NCI-H128 (cell line): ENCODE measurements around the gene NYAP2.

ENCODE experiments used
- DNase-seq: peaks from one replicate; lab custom pipeline; 2025; ENCODE audit not compliant: unreplicated experiment; lab: John Stamatoyannopoulos, UW

Gene NYAP2

DNA sequence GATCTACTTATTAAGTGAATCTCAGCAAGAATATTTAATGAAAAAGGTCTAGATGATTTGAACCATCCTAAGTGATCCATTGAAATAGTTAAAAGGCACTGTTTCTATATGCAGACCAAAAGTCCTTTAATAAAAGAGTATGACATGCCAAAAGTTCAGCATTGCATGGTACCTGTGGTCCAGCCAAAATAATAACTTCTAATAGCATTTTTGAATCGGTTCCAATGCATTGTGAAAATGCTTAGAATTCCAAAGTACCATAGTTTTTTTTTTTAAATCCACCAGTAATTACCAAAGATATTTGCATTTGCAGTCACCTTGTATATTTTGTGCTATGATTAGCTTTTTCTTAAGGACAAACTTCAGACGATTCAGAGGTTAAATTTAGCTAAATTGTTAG is 79.9 kb downstream of the NYAP2 start:
- no peak for DNase-seq

DNA sequence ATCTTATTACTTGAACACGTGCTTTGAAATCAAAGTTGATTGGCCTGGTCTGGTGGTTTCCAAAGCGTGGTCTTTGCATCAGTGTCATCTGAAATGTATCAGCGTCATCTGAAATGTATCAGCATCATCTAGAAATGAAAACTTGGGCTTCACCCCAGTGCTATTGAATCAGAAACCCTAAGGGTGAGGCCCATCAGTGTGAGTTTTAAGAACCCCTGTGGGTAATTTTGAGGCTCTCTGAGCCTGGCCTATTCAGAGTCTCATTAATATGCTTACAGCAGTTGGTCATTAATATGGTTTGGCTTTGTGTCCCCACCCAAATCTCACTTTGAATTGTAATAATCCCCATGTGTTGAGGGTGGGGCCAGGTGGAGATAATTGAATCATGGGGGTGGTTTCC is 85.2 kb downstream of the NYAP2 start:
- DNase-seq, result no peak

DNA sequence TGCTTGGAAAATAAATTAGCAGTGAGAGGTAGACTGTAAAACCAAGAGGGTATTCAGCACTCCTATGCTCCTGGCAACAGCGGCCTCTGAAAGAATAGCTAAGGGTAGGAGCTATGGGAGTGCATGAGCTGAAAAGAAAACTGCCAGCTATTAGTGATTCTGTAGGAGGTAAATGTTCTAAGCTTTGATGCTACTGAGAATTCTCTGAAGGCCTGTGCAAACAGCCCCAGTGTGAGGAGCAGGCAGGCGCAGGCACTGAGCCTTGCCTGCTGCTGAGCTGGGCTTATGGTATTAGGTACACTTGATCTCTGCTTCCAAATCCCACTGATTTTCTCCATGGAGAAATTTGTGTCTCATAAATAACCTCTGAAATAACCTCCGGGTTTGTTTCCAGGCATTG is 86.7 kb downstream of the NYAP2 start:
- DNase-seq, result no peak

DNA sequence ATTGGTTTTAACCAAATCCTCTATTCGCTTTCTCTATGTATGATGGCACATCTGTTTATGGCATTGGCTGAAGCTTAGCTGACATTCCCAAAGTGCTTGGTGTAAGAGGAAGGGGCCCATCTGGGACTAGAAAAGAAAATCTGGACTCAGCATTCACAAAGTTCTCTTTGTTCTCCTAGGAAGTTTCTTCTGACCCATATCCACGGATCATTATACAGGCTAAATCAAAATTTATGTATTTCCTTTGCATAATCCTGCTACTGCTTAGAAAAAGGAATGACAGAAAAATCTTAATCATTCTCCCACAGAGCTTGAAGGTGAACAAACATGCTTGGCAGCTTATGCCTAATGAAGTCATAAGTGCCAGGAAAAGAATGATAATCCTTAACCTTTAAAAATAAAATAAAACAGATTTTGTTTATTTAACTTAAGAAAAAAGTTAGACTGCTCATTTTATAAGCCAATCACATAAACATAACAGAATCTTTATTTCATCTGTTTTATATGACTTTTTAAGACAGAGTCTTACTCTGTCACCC is 88.4 kb downstream of the NYAP2 start:
- DNase-seq, result no peak

DNA sequence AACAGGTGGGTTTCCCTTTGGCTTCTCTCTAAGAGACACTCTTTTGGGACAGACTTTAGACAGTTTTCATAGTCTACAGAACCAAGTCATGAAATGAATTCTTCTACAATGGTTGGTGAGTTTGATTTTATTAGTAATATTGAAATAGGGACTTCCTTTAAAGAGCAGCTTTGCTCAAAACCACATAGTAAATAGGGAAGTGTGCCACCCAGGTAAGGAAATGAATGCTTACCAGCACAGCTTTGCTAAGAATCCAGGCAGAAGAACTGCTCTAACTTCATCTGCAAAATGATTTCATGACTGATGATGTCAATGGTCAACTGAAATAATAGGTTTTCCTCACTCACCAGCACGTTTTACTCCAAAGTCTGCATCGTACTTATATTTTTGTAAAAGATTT is 89.2 kb downstream of the NYAP2 start:
- DNase-seq, result no peak

DNA sequence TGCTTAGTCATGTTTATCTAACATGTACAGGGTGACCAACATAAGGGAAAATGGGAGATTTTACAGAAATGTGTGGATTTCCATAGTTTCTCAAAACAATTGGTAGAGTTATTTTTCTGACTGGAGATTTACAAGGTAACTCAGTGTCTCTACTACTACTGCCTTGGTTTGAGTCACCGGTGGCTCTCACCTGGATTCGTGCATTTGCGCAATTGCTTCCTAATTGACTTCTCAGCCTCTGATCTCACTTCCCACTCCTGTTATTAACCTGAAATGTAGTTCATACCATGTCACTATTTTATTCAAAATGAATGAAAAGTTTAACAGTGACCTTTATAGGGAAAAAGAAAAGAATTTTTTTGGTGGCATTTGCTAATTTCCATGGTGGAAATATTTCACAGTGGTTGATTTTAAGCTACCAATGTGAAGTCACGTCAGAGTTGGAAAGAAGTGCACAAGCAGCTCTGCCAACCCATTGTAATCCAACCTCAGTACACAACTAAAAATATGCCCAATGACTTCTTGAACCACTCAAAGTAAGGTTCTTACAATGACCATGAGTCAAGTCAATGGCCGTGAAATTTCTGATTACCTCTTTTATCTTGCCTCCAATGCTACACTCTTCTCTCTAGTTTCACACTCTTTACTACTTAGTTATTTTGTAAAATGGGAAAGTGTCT is 94.0 kb downstream of the NYAP2 start:
- no peak for DNase-seq

DNA sequence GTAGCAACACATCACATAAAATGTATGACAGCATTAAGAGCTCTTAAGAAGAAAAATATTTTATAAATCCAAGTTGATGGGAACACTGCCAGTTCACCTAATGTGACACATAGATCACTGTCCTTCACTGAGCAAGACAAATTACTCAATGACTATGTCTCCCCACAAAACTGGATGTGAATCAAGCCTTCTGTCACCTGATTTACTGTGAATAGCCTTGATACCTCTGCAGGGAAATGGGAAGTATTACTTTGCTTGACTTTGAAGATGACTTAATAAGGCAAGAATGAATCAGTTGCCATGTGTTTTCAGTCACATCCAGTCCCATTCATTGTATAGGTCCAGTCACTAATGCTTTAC is 94.6 kb downstream of the NYAP2 start:
- no peak for DNase-seq

DNA sequence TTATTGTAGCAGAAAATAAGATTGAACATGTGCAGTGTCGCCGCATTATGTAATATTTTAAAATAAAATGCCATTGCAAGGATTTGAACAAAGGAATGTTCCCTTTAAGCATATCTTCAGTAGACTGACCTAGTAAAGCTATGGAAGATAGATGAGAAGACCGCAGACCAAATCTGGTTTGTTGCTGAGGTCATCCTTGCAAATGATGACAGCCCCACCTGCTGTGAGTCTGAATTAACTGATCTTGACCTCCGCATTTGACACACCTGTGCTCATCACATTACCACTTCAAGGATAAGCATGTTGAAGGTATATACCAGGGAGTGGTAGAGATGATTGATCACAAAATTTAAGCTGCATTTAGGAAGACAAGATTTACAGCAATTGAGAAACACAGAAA is 96.2 kb downstream of the NYAP2 start:
- DNase-seq, result no peak

DNA sequence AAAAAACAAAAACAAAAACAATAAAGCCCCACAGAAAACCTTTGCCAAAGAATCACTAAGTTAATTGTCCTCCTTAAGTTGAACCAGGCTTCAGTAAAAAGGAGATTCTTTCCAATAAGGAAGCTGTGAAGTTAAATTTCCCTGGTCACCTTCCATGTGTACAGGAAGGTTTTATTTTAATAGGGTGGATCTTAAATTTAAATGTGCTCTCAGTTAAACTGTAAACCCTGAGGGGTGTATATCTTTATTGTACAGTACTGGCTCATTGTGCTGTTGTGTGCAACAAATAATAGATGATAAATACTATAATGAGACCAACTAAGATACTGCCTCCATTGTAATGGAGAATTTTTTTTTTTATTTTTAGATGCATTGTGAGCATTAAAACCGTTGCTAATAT is 97.1 kb downstream of the NYAP2 start:
- DNase-seq, result no peak

DNA sequence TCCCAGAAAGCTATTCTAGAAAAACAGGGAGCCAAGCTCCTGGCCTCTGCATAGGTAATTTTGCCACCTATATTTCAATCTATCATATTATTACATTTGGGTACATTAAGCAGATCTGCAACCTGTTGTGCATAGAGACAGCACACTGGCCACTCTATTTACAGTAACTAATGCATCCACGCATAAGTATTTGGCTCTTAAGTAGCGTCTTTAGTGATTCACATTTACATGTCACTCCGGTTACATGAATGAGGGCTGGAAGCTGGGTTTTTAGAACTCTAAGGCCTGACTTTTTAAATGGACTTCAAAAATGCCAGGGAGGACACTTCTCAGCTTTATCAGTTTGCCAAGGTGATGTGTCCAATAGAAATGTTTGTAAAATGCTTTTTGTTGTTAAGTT is 97.7 kb downstream of the NYAP2 start:
- DNase-seq, result no peak

DNA sequence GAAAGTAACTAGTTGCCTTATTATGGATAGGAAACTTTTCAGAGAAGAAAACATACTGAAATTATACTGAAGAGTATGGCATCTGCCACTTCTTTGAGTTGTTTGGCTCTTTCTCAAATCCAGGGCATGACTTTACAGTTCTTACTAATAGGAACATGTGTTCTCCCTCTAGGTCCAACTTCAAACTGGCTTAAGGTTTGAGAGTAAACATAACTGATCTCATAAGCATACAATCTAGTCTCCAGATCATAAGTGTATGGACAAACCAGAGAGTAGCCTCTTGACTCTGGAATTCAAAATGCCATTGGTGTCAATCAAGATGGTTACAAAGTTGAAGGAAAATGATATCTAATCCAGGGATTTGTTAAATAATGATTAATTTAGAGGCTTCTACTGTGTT is 101.5 kb downstream of the NYAP2 start:
- no peak for DNase-seq

DNA sequence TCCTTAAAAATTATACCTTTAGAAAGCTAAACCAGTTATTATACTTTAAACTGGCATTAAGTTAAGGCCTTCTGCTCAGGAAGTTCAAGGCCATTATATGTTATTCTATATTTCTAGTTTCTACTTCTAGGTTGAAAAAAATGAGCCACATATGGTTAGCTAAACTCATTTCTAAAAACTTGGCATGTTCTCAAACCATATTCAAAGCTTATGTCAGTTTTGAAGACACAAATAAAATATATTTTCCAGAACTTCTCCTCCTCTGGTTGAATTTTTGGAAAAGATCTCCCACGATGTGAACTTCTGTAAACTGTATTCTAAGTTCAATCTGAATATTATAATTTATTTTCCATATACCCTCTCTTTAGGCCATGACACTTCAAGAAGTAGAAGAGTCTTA is 103.5 kb downstream of the NYAP2 start:
- no peak for DNase-seq

DNA sequence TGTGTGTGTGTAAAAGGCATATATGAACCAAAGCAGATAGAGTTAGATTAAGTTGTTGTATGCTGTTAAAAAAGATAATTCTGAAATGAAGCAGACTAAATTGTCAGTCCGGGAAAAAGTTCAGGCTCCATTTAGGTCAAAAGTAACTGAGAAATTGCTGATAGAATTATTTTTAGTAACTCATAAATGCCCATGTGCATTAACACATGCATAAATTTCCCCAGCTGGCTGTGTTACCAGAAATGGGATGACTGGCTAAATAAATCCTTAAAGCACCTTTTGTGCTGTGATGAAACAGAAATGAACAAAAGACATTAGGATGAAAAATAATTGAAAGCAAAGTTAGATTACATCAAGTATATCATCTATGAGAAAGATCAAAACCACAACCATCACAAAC is 111.3 kb downstream of the NYAP2 start:
- no peak for DNase-seq

DNA sequence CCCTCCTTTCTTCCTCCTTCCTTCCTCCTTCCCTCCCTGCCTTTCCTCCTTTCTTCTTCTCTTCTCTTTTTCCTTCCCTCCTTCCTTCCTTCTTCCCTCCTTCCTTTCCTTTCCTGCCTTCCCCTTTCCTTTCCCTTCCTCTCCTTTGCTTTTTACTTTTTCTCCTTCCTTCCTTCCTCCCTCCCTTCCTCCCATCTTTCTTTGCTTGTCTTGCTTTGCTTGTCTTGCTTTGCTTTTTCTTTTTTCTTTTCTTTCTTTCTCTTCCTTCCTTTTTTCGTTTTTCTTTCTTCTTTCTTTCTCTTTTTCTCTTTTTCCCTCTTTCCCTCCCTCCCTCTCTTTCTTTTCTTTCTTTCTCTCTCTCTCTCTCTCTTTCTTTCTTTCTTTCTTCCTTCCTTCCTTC is 113.0 kb downstream of the NYAP2 start:
- DNase-seq, result no peak

DNA sequence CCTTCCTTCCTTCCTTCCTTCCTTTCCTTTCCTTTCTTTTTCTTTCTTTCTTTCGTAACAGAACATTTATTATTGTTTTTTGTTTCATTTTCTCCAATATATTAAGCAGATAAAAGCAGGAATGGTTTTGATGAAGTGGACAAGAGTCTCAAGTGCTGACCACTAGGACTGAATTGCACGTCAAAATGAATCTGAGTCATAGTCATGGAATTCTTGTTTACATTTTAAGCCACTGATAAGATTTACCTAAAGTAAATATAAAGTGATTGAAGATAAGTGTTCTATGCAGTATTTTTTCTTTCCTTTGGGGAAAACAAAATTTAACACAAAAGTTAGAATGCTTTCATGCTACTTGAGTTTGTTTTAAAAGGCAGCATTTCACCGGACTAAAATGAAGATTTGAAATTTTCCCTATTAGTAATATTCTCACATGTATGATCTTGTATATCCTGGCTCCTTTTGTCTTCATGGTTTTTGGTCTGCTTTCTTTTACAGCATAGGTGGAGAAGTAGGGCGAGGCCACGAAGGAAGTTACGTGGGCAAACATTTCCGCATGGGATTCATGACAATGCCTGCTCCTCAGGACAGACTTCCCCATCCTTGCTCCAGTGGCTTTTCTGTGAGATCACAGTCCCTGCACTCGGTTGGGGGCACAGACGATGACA is 113.5 kb downstream of the NYAP2 start:
- no peak for DNase-seq

DNA sequence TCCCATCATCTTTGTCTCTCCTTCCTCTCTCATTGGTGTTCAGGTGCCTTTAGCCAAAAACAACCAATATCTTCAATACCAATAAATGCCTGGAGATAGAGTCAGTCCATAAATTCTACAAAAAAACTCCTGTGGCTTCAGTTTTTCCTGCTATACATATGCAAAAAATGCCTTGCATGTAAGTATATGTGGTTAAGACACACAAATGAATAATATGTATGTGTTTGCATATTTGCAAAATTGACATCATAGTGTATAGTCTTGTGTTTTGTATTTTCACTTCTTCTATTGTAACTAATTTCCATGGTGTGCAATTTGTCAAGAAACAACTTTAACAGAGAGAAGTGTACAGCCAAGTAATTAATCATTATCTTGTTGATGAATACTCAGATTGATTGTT is 115.5 kb downstream of the NYAP2 start:
- DNase-seq, result no peak

DNA sequence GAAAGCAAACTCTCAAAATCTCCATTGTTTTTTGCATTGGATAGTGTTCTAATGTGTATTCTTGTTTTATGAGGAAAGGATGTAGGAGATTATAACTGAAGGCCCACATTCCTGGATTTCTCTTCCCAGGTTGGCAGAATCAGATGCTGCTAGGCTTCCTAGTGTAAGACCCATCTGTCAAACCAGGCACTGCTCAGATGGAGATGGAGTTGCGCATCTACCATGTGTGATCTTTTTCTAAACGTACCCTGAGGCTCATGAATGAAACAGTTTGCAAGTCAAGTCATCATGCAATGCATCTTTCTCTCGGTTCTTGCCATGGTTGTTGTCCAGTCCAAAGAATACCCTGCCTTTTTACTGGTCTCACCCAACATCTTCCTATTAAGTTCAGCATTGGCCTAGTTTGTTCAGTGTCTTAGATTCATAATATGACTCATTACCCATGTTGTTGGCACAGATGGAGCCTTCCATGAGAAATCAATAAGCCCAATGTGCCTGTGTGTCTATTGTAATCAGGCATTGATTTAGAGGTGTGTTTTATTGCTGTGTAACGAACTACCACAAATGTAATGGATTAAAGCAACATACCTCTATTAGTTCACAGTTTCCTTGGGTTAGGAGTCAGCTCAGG is 127.4 kb downstream of the NYAP2 start:
- DNase-seq, result no peak

DNA sequence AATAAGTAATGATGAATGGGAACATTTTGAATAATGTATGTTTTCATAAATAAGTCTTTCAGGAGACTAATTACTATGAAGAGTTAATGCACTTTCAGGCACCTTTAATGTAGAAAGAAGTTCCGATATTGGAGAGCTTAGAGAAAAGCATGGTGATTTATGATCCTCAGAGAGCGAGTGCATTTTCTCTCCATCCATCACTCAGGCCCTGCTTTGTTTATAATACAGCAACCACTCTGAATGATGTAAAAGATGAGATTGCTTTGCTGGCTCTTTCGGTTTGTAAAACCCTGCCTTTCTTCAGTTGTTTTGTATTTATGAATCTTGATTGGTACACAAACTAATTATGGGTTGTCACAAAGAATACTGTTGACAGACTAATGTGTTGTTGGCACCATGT is 132.0 kb downstream of the NYAP2 start:
- no peak for DNase-seq

DNA sequence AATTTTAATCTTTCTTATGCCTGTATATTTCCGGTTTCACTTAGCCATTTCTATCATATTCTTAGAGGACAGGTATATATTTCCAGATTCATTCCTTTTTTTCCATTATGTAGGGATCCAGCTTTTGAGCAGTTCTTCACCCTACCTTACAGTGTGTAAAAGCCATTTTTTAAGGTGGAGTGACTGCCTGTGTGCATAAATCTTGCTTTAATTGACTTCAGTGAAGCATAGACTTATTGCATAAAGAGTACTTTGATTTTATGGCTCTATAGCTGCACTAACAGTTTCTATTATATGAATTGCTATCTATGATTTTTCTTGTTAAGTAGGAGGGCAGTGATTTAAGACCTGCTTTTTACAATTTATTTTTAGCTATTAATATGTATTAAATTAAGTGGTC is 132.6 kb downstream of the NYAP2 start:
- no peak for DNase-seq

DNA sequence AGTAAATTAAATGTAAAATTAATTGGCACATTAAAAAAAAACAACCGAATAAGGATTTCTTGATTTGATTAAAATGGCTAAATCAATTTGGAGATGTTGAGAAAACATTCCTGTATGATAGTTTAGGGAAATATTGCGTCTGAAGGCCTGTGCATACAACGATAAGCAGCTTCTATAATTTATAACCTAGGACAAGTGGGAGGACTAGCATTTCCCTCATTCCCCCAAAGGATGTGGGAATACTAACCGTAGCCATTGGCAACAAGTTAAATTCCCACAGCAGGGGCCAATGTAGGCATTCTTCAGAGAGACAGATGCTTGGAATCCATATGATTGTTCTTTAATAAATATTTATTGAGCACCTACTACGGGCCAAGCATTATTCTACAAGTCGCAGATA is 134.5 kb downstream of the NYAP2 start:
- no peak for DNase-seq

DNA sequence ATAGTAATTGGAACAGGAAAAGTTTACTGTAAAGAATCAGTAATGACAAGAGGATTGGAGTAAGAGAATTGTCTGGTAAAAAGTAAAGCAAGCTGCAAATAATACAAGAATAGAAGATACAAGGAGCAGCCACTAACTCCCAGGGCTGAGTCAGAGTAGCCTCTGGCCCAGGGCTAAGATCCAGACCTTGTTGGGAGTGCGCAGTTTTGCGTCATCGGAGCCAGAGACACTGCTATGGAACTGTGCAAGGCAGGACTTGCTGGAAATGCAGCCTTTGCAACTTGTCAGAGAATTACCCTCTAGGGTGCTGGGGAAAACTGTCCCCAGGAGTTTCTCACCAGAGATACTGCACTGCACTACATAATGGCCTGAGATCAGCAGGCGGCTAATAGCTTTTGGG is 135.2 kb downstream of the NYAP2 start:
- no peak for DNase-seq

DNA sequence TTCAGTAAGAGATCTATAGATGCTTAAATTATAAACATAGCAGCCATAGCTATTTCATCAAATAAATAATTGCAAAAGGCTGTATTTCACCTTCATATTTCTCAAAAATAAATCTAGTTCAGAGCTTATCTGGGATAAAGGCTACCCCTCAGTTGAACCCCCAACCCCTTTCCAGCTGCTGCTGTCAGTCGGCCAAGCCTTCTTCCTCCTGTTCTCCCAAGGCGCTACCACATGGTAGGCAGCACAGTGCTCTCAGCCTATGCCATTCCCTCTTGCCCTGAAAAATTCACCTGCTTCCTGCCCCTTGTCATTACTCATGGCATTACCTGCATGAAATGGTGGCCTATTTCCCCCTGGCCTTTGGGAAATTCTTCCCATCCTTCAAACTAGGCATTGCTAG is 136.5 kb downstream of the NYAP2 start:
- DNase-seq, result no peak

DNA sequence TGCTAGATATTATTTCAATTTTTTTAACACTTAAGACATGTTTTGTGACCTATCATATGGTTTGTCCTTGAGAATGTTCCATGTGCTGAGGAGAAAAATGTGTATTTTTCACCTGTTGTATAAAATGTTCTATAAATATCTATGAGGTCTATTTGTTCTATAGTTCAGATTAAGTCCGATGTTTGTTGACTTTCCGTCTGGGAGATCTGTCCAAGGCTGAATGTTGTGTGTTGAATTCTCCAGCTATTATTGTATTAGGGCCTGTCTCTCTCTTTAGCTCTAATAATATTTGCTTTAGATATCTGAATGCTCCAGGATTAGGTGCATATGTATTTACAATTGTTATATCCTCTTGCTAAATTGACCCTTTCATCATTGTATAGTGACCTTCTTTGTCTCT is 144.1 kb downstream of the NYAP2 start:
- DNase-seq, result no peak
